ENCODE results near the gene KLK3.

The KLK3 gene

GRCh38 chr19:50823389-50824042, 31.2 kb upstream of the KLK3 start, which contains the start of gene KLK1:
Gene KLK1, minus strand, starts transcription at chr19:50823787. Its CDS starts 39 bp downstream, at chr19:50823748.
- Histone ChIP-seq H3K4me1 (ENCODE audit: insufficient read depth, poor library complexity, severe bottlenecking) (no peaks in the 10 kb centered on the region), H3K27ac (ENCODE audit: poor library complexity, severe bottlenecking) (no peak within 1 kb of the TSS), H3K4me3 (ENCODE audit: severe bottlenecking) (no peak within 1 kb of the TSS), H3K9me3 (ENCODE audit: severe bottlenecking) (no peaks in the 10 kb centered on the region), H3K36me3 (ENCODE audit: low read depth) (no peaks in the 10 kb centered on the region), H3K27me3 (ENCODE audit: insufficient read depth, poor library complexity, severe bottlenecking) (peaks cover 14% of the 10 kb centered on the region)
- no peak for DNase-seq (ENCODE audit: low spot score)
- TF ChIP-seq CTCF (IDR thresholded peaks at IDR 0.05; ENCODE audit: poor library complexity, severe bottlenecking) = no peak
- ATAC-seq (ENCODE audit: low read depth) = no peak

DNA sequence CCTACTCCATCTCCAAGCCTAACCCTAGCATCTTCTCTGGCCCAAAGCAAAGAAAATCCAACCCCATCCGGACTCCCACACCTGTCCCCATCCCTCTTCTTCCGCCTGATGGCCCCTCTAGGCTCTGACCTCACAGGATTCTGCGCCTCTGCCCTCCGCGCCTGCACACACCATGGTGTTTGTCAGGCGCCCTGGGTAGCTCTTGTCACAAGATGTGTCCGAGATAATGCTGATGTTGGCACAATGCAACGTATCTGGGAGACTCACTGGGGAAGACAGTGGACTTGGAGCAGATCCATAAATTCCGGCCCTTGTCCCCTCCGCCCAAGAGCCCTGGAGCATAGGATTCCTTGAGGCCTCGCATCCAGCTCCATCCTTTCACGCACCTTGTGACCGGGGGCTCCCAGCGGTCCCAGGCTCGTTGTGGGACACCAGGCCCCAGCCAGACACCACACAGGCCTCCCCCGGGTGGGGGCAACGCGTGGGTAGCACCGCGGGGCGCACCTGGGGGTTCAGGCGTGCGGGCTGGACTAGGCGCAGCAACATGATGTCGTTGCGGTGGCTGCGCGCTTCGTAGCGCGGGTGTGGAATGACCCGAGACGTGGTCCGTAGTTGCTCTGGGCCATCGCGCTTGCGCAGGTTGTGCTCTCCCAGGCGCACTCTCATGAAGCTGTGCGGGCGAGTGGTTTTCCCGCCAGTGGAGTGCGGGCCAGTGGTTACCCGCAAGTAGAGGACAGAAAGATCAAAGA, 28.0 kb upstream of the KLK3 start:
- H3K4me1 ChIP-seq (ENCODE audit: insufficient read depth, poor library complexity, severe bottlenecking) = no peaks in the 10 kb centered on the region
- ATAC-seq (ENCODE audit: low read depth) = no peak

DNA sequence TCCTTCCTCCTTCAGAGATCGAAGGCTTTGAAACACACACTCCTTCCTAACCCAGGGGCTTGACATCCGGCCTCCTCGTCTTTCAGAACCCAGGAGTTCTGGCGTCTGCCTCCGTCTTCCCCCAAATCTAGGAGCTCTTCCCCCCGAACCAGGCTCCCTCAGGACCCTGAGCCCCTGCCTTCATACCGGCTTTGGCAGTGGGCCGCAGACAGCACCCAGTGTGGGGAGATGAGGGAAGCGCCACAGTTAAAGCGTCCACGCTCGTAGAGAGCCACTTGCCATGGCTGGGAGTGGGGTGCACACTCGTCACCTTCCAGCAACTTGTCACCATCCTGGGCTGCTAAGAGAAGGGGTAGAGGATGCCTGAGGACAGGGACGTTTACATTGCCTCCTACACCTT, 27.2 kb upstream of the KLK3 start:
- H3K9me3 ChIP-seq (ENCODE audit: severe bottlenecking) = no peaks in the 10 kb centered on the region
- H3K4me3 ChIP-seq (ENCODE audit: severe bottlenecking) = no peak overlapping the region
- no peak for DNase-seq (ENCODE audit: low spot score)
- H3K4me1 ChIP-seq (ENCODE audit: insufficient read depth, poor library complexity, severe bottlenecking) = no peaks in the 10 kb centered on the region
- no peak for ATAC-seq (ENCODE audit: low read depth)
- H3K36me3 ChIP-seq (ENCODE audit: low read depth) = no peaks in the 10 kb centered on the region
- no peak for TF ChIP-seq CTCF (IDR thresholded peaks at IDR 0.05; ENCODE audit: poor library complexity, severe bottlenecking)
- H3K27ac ChIP-seq (ENCODE audit: poor library complexity, severe bottlenecking) = no peak overlapping the region
- peaks cover 3% of the 10 kb centered on the region for H3K27me3 ChIP-seq (ENCODE audit: insufficient read depth, poor library complexity, severe bottlenecking)

More for the DNA sequence above, 28.0 kb upstream of the KLK3 start:
- Histone ChIP-seq H3K27me3 (ENCODE audit: insufficient read depth, poor library complexity, severe bottlenecking) (peaks cover 3% of the 10 kb centered on the region), H3K36me3 (ENCODE audit: low read depth) (no peaks in the 10 kb centered on the region), H3K27ac (ENCODE audit: poor library complexity, severe bottlenecking) (no peak overlapping the region), H3K9me3 (ENCODE audit: severe bottlenecking) (no peaks in the 10 kb centered on the region), H3K4me3 (ENCODE audit: severe bottlenecking) (no peak overlapping the region)
- no peak for TF ChIP-seq CTCF (IDR thresholded peaks at IDR 0.05; ENCODE audit: poor library complexity, severe bottlenecking)
- DNase-seq (ENCODE audit: low spot score) = no peak

GRCh38 chr19:50829801-50830200, 24.9 kb upstream of the KLK3 start:
- Histone ChIP-seq H3K36me3 (ENCODE audit: low read depth) (no peaks in the 10 kb centered on the region), H3K4me3 (ENCODE audit: severe bottlenecking) (no peak overlapping the region), H3K4me1 (ENCODE audit: insufficient read depth, poor library complexity, severe bottlenecking) (no peaks in the 10 kb centered on the region), H3K9me3 (ENCODE audit: severe bottlenecking) (no peaks in the 10 kb centered on the region), H3K27me3 (ENCODE audit: insufficient read depth, poor library complexity, severe bottlenecking) (no peaks in the 10 kb centered on the region), H3K27ac (ENCODE audit: poor library complexity, severe bottlenecking) (no peak overlapping the region)
- no peak for TF ChIP-seq CTCF (IDR thresholded peaks at IDR 0.05; ENCODE audit: poor library complexity, severe bottlenecking)
- DNase-seq (ENCODE audit: low spot score) (no peak), ATAC-seq (ENCODE audit: low read depth) (no peak)
